Central memory CD8-positive, alpha-beta T cell (primary cell): ENCODE data around the gene BTBD7.
"Not testable (repeated sequence)": the region's sequence is repeated elsewhere in the genome, so short reads cannot be mapped to it uniquely, and the experiment has no call there.

Experiments
- ATAC-seq: fragments of 150-1000 bp; cut with Tn5 transposase; replicated peaks from 2 replicates; pipeline ENCODE4 v1.10.0; 2022; ENCODE audit warnings: mild to moderate bottlenecking, moderate FRiP score, moderate number of reproducible peaks; ENCODE audit not compliant: poor library complexity, severe bottlenecking; ENCODE audit errors: extremely low read depth
- DNase-seq, 2 donors: peaks; one replicate each; pipeline ENCODE4 v3.0.0; 2021; ENCODE audit warnings: low spot score in 2 of 2
- H3K27ac Mint-ChIP-seq: one replicate; pipeline ENCODE4 v1.8.0; 2022; ENCODE audit warnings: low read depth, mild to moderate bottlenecking, moderate library complexity, mixed read lengths
- H3K27me3 Mint-ChIP-seq: one replicate; pipeline ENCODE4 v1.8.0; 2022; ENCODE audit warnings: mixed read lengths
- H3K36me3 Mint-ChIP-seq: one replicate; pipeline ENCODE4 v1.8.0; 2022; ENCODE audit warnings: mild to moderate bottlenecking, moderate library complexity, mixed read lengths; ENCODE audit not compliant: insufficient read depth
- H3K4me1 Mint-ChIP-seq: one replicate; pipeline ENCODE4 v1.8.0; 2022; ENCODE audit warnings: mixed read lengths
- H3K4me3 Mint-ChIP-seq: one replicate; pipeline ENCODE4 v1.8.0; 2022; ENCODE audit warnings: mild to moderate bottlenecking, moderate library complexity, mixed read lengths
- H3K9me3 Mint-ChIP-seq: one replicate; pipeline ENCODE4 v1.8.0; 2022; ENCODE audit warnings: mixed read lengths

Gene BTBD7

GRCh38 chr14:93332853-93333630 lies at the start of gene BTBD7:
Gene BTBD7 (minus strand): TSS chr14:93333036. CDS start chr14:93296051, 36,985 bp downstream.
- Mint-ChIP-seq H3K27ac (peak within 1 kb of the TSS; percentile 94), H3K27me3 (no peaks in the 10 kb centered on the region), H3K4me1 (peaks cover 42% of the 10 kb centered on the region), H3K36me3 (peaks cover 12% of the 10 kb centered on the region), H3K9me3 (no peaks in the 10 kb centered on the region), H3K4me3 (peak within 1 kb of the TSS; percentile 92)
- peak; percentile 97 for ATAC-seq
- DNase-seq, result peak; percentile 79 to 87

- Mint-ChIP-seq H3K4me3 (no peak overlapping the region), H3K36me3 (no peaks in the 10 kb centered on the region), H3K9me3 (peaks cover 5% of the 10 kb centered on the region), H3K4me1 (no peaks in the 10 kb centered on the region), H3K27me3 (peaks cover 78% of the 10 kb centered on the region), H3K27ac (no peak overlapping the region)
- ATAC-seq, result no peak
- DNase-seq, result no peak
Measured at GRCh38 chr14:93381644-93382043, 48.8 kb upstream of the BTBD7 start.

- Mint-ChIP-seq H3K36me3 (no peaks in the 10 kb centered on the region), H3K9me3 (peaks cover 5% of the 10 kb centered on the region), H3K27ac (no peak overlapping the region), H3K27me3 (peaks cover 77% of the 10 kb centered on the region), H3K4me1 (no peaks in the 10 kb centered on the region), H3K4me3 (no peak overlapping the region)
- no peak for DNase-seq
- no peak for ATAC-seq
Measured at GRCh38 chr14:93379831-93380230, 47.0 kb upstream of the BTBD7 start.

- H3K27me3 Mint-ChIP-seq, result peaks cover 82% of the 10 kb centered on the region
- no peak for DNase-seq
- no peak overlapping the region for H3K27ac Mint-ChIP-seq
- H3K4me1 Mint-ChIP-seq, result no peaks in the 10 kb centered on the region
- H3K36me3 Mint-ChIP-seq, result no peaks in the 10 kb centered on the region
- H3K9me3 Mint-ChIP-seq, result no peaks in the 10 kb centered on the region
- no peak for ATAC-seq
- no peak overlapping the region for H3K4me3 Mint-ChIP-seq
Measured at GRCh38 chr14:93375673-93376156, 42.9 kb upstream of the BTBD7 start.

GRCh38 chr14:93369713-93370266 lies 37.0 kb upstream of the BTBD7 start:
- Mint-ChIP-seq H3K27me3 (peaks cover 72% of the 10 kb centered on the region), H3K9me3 (no peaks in the 10 kb centered on the region), H3K4me1 (no peaks in the 10 kb centered on the region), H3K27ac (no peak overlapping the region), H3K4me3 (no peak overlapping the region), H3K36me3 (no peaks in the 10 kb centered on the region)
- no peak for DNase-seq
- no peak for ATAC-seq

GRCh38 chr14:93368996-93369712 lies 36.3 kb upstream of the BTBD7 start:
- Mint-ChIP-seq H3K9me3 (no peaks in the 10 kb centered on the region), H3K27ac (no peak overlapping the region), H3K4me1 (no peaks in the 10 kb centered on the region), H3K36me3 (no peaks in the 10 kb centered on the region), H3K4me3 (no peak overlapping the region), H3K27me3 (peaks cover 74% of the 10 kb centered on the region)
- DNase-seq (no peak), ATAC-seq (no peak)

- H3K4me3 Mint-ChIP-seq, ATAC-seq, H3K9me3 Mint-ChIP-seq, DNase-seq, H3K36me3 Mint-ChIP-seq, H3K27ac Mint-ChIP-seq, H3K4me1 Mint-ChIP-seq: not testable (repeated sequence)
- peaks cover 16% of the 10 kb centered on the region for H3K27me3 Mint-ChIP-seq
Measured at GRCh38 chr14:93354873-93355272, 22.0 kb upstream of the BTBD7 start.

- Mint-ChIP-seq H3K27ac (no peak overlapping the region), H3K9me3 (no peaks in the 10 kb centered on the region), H3K36me3 (no peaks in the 10 kb centered on the region), H3K4me1 (no peaks in the 10 kb centered on the region), H3K4me3 (no peak overlapping the region), H3K27me3 (peaks cover 11% of the 10 kb centered on the region)
- DNase-seq (no peak), ATAC-seq (no peak)
Measured at GRCh38 chr14:93348292-93348691, 15.5 kb upstream of the BTBD7 start.

- H3K27ac Mint-ChIP-seq, result no peak overlapping the region
- DNase-seq, result no peak
- no peaks in the 10 kb centered on the region for H3K36me3 Mint-ChIP-seq
- H3K4me1 Mint-ChIP-seq, result no peaks in the 10 kb centered on the region
- peaks cover 11% of the 10 kb centered on the region for H3K27me3 Mint-ChIP-seq
- no peak overlapping the region for H3K4me3 Mint-ChIP-seq
- H3K9me3 Mint-ChIP-seq, result no peaks in the 10 kb centered on the region
- ATAC-seq, result no peak
Measured at GRCh38 chr14:93347850-93348249, 15.0 kb upstream of the BTBD7 start.

GRCh38 chr14:93346926-93347721 lies 14.3 kb upstream of the BTBD7 start, which contains the start of gene COX8C:
Gene COX8C (plus strand): TSS chr14:93347182. CDS start chr14:93347269, 87 bp downstream.
- no peaks in the 10 kb centered on the region for H3K4me1 Mint-ChIP-seq
- peaks cover 11% of the 10 kb centered on the region for H3K27me3 Mint-ChIP-seq
- H3K4me3 Mint-ChIP-seq, result no peak within 1 kb of the TSS
- peaks cover 2% of the 10 kb centered on the region for H3K36me3 Mint-ChIP-seq
- ATAC-seq (no peak), DNase-seq (no peak)
- no peaks in the 10 kb centered on the region for H3K9me3 Mint-ChIP-seq
- H3K27ac Mint-ChIP-seq, result no peak within 1 kb of the TSS

GRCh38 chr14:93343797-93344196 lies 11.0 kb upstream of the BTBD7 start:
- no peak overlapping the region for H3K4me3 Mint-ChIP-seq
- H3K9me3 Mint-ChIP-seq, result peaks cover 5% of the 10 kb centered on the region
- H3K4me1 Mint-ChIP-seq, result no peaks in the 10 kb centered on the region
- peaks cover 11% of the 10 kb centered on the region for H3K27me3 Mint-ChIP-seq
- peaks cover 2% of the 10 kb centered on the region for H3K36me3 Mint-ChIP-seq
- no peak for DNase-seq
- ATAC-seq, result no peak
- no peak overlapping the region for H3K27ac Mint-ChIP-seq

- no peak for ATAC-seq
- H3K36me3 Mint-ChIP-seq, result peaks cover 2% of the 10 kb centered on the region
Measured at GRCh38 chr14:93343266-93343665, 10.4 kb upstream of the BTBD7 start.

More at GRCh38 chr14:93343266-93343665, 10.4 kb upstream of the BTBD7 start:
- Mint-ChIP-seq H3K9me3 (peaks cover 5% of the 10 kb centered on the region), H3K4me3 (no peak overlapping the region), H3K27me3 (peaks cover 11% of the 10 kb centered on the region), H3K27ac (no peak overlapping the region), H3K4me1 (no peaks in the 10 kb centered on the region)
- no peak for DNase-seq
